G401 (cell line): ENCODE data around the gene UROD. TPM values are rescaled to one million over a fixed set of nuclear protein-coding genes. Genes with fewer than 3 reads are reported as not detected.

ENCODE experiments used
- DNase-seq: peaks from one replicate; pipeline ENCODE4 v3.0.0-alpha.2; 2015; ENCODE audit warnings: low spot score
- in situ Hi-C: cut with HindIII; loops from 2 replicates; pipeline ENCODE4 v1.10.0; 2016; ENCODE audit warnings: low sequenced_read_pairs, mixed read lengths
- total RNA-seq: library from RNA; depleted of rRNA; stranded (reverse); fragments of >200 nt; shearing (Covaris generic); gene quantifications from 2 replicates; pipeline ENCODE4 v1.2.3, GENCODE V29; 2014

UROD gene
- total RNA-seq, 1 experiment from 2014 or later: 177 TPM

- in situ Hi-C loops: no loop called here
- DNase-seq: no peak
Observed at GRCh38 chr1:45007311-45007710, 4.7 kb upstream of the UROD start.

GRCh38 chr1:45008076-45008475, 4.0 kb upstream of the UROD start:
- DNase-seq: no peak
- in situ Hi-C loops: no loop called here

- no peak for DNase-seq
- in situ Hi-C loops: no loop called here
Observed at GRCh38 chr1:45008516-45008915, 3.5 kb upstream of the UROD start.

- no peak for DNase-seq
- in situ Hi-C loops: no loop called here
Observed at GRCh38 chr1:45009296-45009865, 2.7 kb upstream of the UROD start.

- in situ Hi-C loops: no loop called here
- peak; percentile 18 for DNase-seq
Observed at GRCh38 chr1:45009956-45010854, 1.8 kb upstream of the UROD start.

- peak; percentile 90 for DNase-seq
- in situ Hi-C loops: no loop called here
Observed at GRCh38 chr1:45010855-45011811, 921 bp upstream of the UROD start, which contains the start of gene HECTD3. HECTD3 (minus strand) TSS chr1:45011324; CDS start chr1:45011257, 67 bp downstream.

GRCh38 chr1:45012639-45013278, 705 bp downstream of the UROD start:
- in situ Hi-C loops: no loop called here
- DNase-seq: peak; percentile 83

- in situ Hi-C loops: no loop called here
Observed at GRCh38 chr1:45013551-45014209, 1.6 kb downstream of the UROD start.

GRCh38 chr1:45014321-45015028, 2.4 kb downstream of the UROD start:
- in situ Hi-C loops: no loop called here
- DNase-seq: peak; percentile 93

More at GRCh38 chr1:45013551-45014209, 1.6 kb downstream of the UROD start:
- no peak for DNase-seq

GRCh38 chr1:45015683-45016082, 3.6 kb downstream of the UROD start:
- in situ Hi-C loops: no loop called here
- no peak for DNase-seq

GRCh38 chr1:45016090-45016697, 4.1 kb downstream of the UROD start:
- in situ Hi-C loops: no loop called here

GRCh38 chr1:45016767-45017166, 4.7 kb downstream of the UROD start:
- no peak for DNase-seq
- in situ Hi-C loops: no loop called here

More at GRCh38 chr1:45016090-45016697, 4.1 kb downstream of the UROD start:
- no peak for DNase-seq

GRCh38 chr1:45018599-45019230, 6.7 kb downstream of the UROD start:
- DNase-seq: peak; percentile 95
- in situ Hi-C loops: no loop called here

- no peak for DNase-seq
- in situ Hi-C loops: no loop called here
Observed at GRCh38 chr1:45023663-45024062, 11.6 kb downstream of the UROD start.

GRCh38 chr1:45026446-45026845, 14.4 kb downstream of the UROD start:
- no peak for DNase-seq
- in situ Hi-C loops: no loop called here

GRCh38 chr1:45032837-45033236, 20.8 kb downstream of the UROD start:
- DNase-seq: no peak
- in situ Hi-C loops: no loop called here

- DNase-seq: no peak
- in situ Hi-C loops: no loop called here
Observed at GRCh38 chr1:45033356-45033755, 21.3 kb downstream of the UROD start.
